Endothelial cell of umbilical vein (primary cell): Measurements from ENCODE around the gene MOXD1. TPM values are rescaled to one million over a fixed set of nuclear protein-coding genes. Genes with fewer than 3 reads are reported as not detected.

ENCODE experiments used
- BruUV-seq: library from RNA; stranded (reverse); fragments of 400-500 nt; replicated peaks from 2 replicates; lab custom pipeline; 2021; lab: Mats Ljungman, UMichigan
- CTCF ChIA-PET: fragments of 300-600, 350-600 bp; sonication (Branson Sonifier 250); formaldehyde crosslinking; loops from one replicate; lab custom pipeline; 2021; ENCODE audit warnings: antibody characterized with exemption, inconsistent platforms; lab: Charles Lee
- POLR2A ChIA-PET: fragments of 300-600, 350-600 bp; sonication (Branson Sonifier 250); formaldehyde crosslinking; loops from one replicate; lab custom pipeline; 2021; ENCODE audit warnings: antibody characterized with exemption, inconsistent platforms; lab: Charles Lee
- DNase-seq: peaks from one replicate; pipeline ENCODE4 v3.0.0-alpha.2; 2011; ENCODE audit warnings: low read depth, low spot score
- FAIRE-seq: peaks from 2 replicates; lab custom pipeline; 2011; peaks lifted over from hg19 to GRCh38; lab: Jason Lieb, UNC
- H2AFZ ChIP-seq: 2 replicates; pipeline ENCODE4 v1.6.0; 2012; ENCODE audit warnings: low read depth, low read length, control low read depth, inconsistent platforms
- H3K27ac ChIP-seq: 2 replicates; pipeline ENCODE4 v1.5.1; 2011; ENCODE audit warnings: low read depth, mild to moderate bottlenecking, control low read depth, low read length, moderate library complexity; ENCODE audit not compliant: insufficient read depth
- H3K27me3 ChIP-seq, 2 experiments: 2 replicates each; pipeline versions ENCODE4 v1.6.0 to v1.6.1; 2011; ENCODE audit warnings: low read length in 2 of 2, mixed read lengths in 1 of 2; ENCODE audit not compliant: control insufficient read depth in 2 of 2, insufficient read depth in 2 of 2
- H3K36me3 ChIP-seq, 2 experiments: 2 replicates in 1 of 2; 3 replicates in 1 of 2; pipeline ENCODE4 v1.5.1; 2011; ENCODE audit warnings: low read length in 2 of 2, mild to moderate bottlenecking in 1 of 2, moderate library complexity in 1 of 2; ENCODE audit not compliant: control insufficient read depth in 2 of 2, insufficient read depth in 2 of 2; ENCODE audit errors: extremely low read depth in 1 of 2
- H3K4me1 ChIP-seq: 3 replicates; pipeline ENCODE4 v1.5.1; 2011; ENCODE audit warnings: mild to moderate bottlenecking, low read length; ENCODE audit not compliant: control insufficient read depth, insufficient read depth; ENCODE audit errors: extremely low read depth
- H3K4me2 ChIP-seq: 2 replicates; pipeline ENCODE4 v1.6.1; 2011; ENCODE audit warnings: low read length, control low read depth, mixed read lengths; ENCODE audit not compliant: insufficient read depth
- H3K4me3 ChIP-seq, 3 experiments: fragments of 200-600 bp in 1 of 3; sonication (generic), shearing (Covaris generic) in 1 of 3; replicated peaks in 1 of 3; 2 replicates each; pipeline ENCODE4 v1.5.1; 2011 to 2016; ENCODE audit warnings: control low read depth in 3 of 3, low read length in 3 of 3, mild to moderate bottlenecking in 2 of 3, inconsistent platforms in 1 of 3, low read depth in 1 of 3, moderate library complexity in 1 of 3; ENCODE audit not compliant: insufficient read depth in 1 of 3
- H3K79me2 ChIP-seq: 2 replicates; pipeline ENCODE4 v1.6.0; 2012; ENCODE audit warnings: low read length, inconsistent platforms; ENCODE audit not compliant: control insufficient read depth, insufficient read depth
- H3K9ac ChIP-seq: replicated peaks from 2 replicates; pipeline ENCODE3; 2011; ENCODE audit warnings: low read length, control low read depth; ENCODE audit not compliant: insufficient read depth; ENCODE audit errors: extremely low read depth
- H3K9me1 ChIP-seq: replicated peaks from 3 replicates; pipeline ENCODE4 v1.6.0; 2011; ENCODE audit warnings: mild to moderate bottlenecking, low read length; ENCODE audit not compliant: control insufficient read depth, insufficient read depth; ENCODE audit errors: extremely low read depth
- H3K9me3 ChIP-seq: replicated peaks from 2 replicates; pipeline ENCODE4 v1.5.1; 2012; ENCODE audit warnings: low read length, inconsistent platforms; ENCODE audit not compliant: control insufficient read depth, insufficient read depth
- H4K20me1 ChIP-seq: replicated peaks from 2 replicates; pipeline ENCODE3; 2011; ENCODE audit warnings: mild to moderate bottlenecking, low read length; ENCODE audit not compliant: control insufficient read depth, insufficient read depth; ENCODE audit errors: extremely low read depth
- CTCF ChIP-seq, 2 donors: IDR thresholded peaks; 1 replicate in 1 of 2; 2 replicates in 1 of 2; pipeline ENCODE4 v1.5.1; 2011; ENCODE audit warnings: low read length in 2 of 2, mild to moderate bottlenecking in 2 of 2, moderate library complexity in 2 of 2, control low read depth in 1 of 2, inconsistent platforms in 1 of 2, low read depth in 1 of 2; ENCODE audit not compliant: insufficient read depth in 1 of 2; ENCODE audit errors: extremely low read depth in 1 of 2
- EZH2 ChIP-seq: IDR thresholded peaks from 2 replicates; pipeline ENCODE4 v1.6.1; 2012; ENCODE audit warnings: borderline replicate concordance, low read depth, mild to moderate bottlenecking, moderate library complexity, low read length, inconsistent platforms; ENCODE audit not compliant: severe bottlenecking
- FOS ChIP-seq: IDR thresholded peaks from 2 replicates; pipeline ENCODE4 v1.6.1; 2011; ENCODE audit warnings: mild to moderate bottlenecking, low read length, moderate library complexity, borderline replicate concordance; ENCODE audit not compliant: insufficient read depth
- GATA2 ChIP-seq: IDR thresholded peaks from 2 replicates; pipeline ENCODE4 v1.7.0; 2011; ENCODE audit warnings: low read depth, mild to moderate bottlenecking, moderate library complexity, mixed read lengths, low read length; ENCODE audit not compliant: insufficient read length, insufficient read depth
- JUN ChIP-seq: IDR thresholded peaks from 2 replicates; pipeline ENCODE4 v1.6.1; 2011; ENCODE audit warnings: borderline replicate concordance, low read depth; ENCODE audit not compliant: insufficient read length, insufficient read depth
- MAX ChIP-seq: IDR thresholded peaks from 2 replicates; pipeline ENCODE4 v1.6.1; 2011; ENCODE audit not compliant: insufficient read depth, insufficient read length
- MYC ChIP-seq: IDR thresholded peaks from one replicate; pipeline ENCODE4 v1.6.1; 2011; ENCODE audit warnings: mild to moderate bottlenecking, low read depth, low read length
- POLR2A ChIP-seq: IDR thresholded peaks from 2 replicates; pipeline ENCODE4 v1.6.1; 2012; ENCODE audit warnings: low read depth, mild to moderate bottlenecking, control low read depth, low read length
- POLR2AphosphoS5 ChIP-seq: IDR thresholded peaks from 2 replicates; pipeline ENCODE4 v1.6.1; 2012; ENCODE audit warnings: low read depth, mild to moderate bottlenecking, control low read depth, low read length, moderate library complexity; ENCODE audit not compliant: insufficient read depth
- dilution Hi-C: fragments of 300-500 bp; cut with MboI; formaldehyde crosslinking; loops from one replicate; pipeline ENCODE4 v1.15.0; 2019; ENCODE audit warnings: low sequenced_read_pairs; ENCODE audit not compliant: extremely low pct_ligation_motif_present
- intact Hi-C: fragments of 100-400 bp; cut with micrococcal nuclease; formaldehyde crosslinking; loops from one replicate; pipeline ENCODE4 v1.10.0; 2022
- polyA plus RNA-seq, 4 experiments: library from polyadenylated mRNA; depleted of rRNA in 3 of 4; stranded (reverse) in 3 of 4; unstranded in 1 of 4; fragments of >200 nt; gene quantifications; 2 replicates each; pipeline versions ENCODE4 v1.2.1 to v1.2.3, GENCODE V29; 2011 to 2012; ENCODE audit warnings: missing spikeins in 1 of 4
- total RNA-seq: library from RNA; stranded (reverse); gene quantifications from 2 replicates; pipeline ENCODE4 v1.2.3, GENCODE V29; 2021

The MOXD1 gene
- total and polyA plus RNA-seq, 2 donors (not counting 3 experiments of a cell fraction or from before 2014, with no cell fraction given) = 0.01 TPM; not detected in 1

GRCh38 chr6:132412656-132413498 lies 11.6 kb upstream of the MOXD1 start:
- Histone ChIP-seq H3K9me3 (no peaks in the 10 kb centered on the region), H3K27me3 (peaks cover 6 to 21% of the 10 kb centered on the region in 2 experiments), H3K79me2 (no peaks in the 10 kb centered on the region), H4K20me1 (no peaks in the 10 kb centered on the region), H2AFZ (no peak overlapping the region), H3K4me3 (no peak overlapping the region), H3K9ac (no peak overlapping the region), H3K36me3 (no peaks in the 10 kb centered on the region), H3K4me1 (no peaks in the 10 kb centered on the region), H3K27ac (no peak overlapping the region), H3K9me1 (no peaks in the 10 kb centered on the region), H3K4me2 (no peak overlapping the region)
- FAIRE-seq (no peak), DNase-seq (no peak)
- intact Hi-C loops = no loop called here
- TF ChIP-seq POLR2AphosphoS5 (no peak), FOS (no peak), CTCF (IDR thresholded peaks at IDR 0.05; ENCODE audit: extremely low read depth in 1 of 2, insufficient read depth in 1 of 2, low read depth in 1 of 2, low read length in 2 of 2) (no peak), MYC (no peak), POLR2A (no peak), EZH2 (no peak), JUN (no peak), MAX (no peak), GATA2 (no peak)
- dilution Hi-C loops = no loop called here
- CTCF ChIA-PET = interaction anchor here (1.1 to 3.0 kb wide), 5 partner anchors 28 to 133 kb away, joined by 3 to 9 read pairs (median 4); no protein-coding TSS in a partner anchor
- no TSS peak for BruUV-seq
- POLR2A ChIA-PET = no interaction called here
